GM12873 (cell line): ENCODE data around the gene HSD17B4.

Experiments
- CTCF ChIP-seq: IDR thresholded peaks from 2 replicates; pipeline ENCODE4 v1.5.1; 2012; ENCODE audit warnings: low read depth, mild to moderate bottlenecking, moderate library complexity, low read length, control low read depth; ENCODE audit not compliant: insufficient read depth; ENCODE audit errors: missing control alignments

Gene HSD17B4

GRCh38 chr5:119515192-119515591, 62.9 kb downstream of the HSD17B4 start:
- no peak for TF ChIP-seq CTCF

GRCh38 chr5:119521232-119521631, 68.9 kb downstream of the HSD17B4 start:
- TF ChIP-seq CTCF: no peak

- TF ChIP-seq CTCF: no peak
Observed at GRCh38 chr5:119522841-119523240, 70.5 kb downstream of the HSD17B4 start.

GRCh38 chr5:119524485-119524884, 72.2 kb downstream of the HSD17B4 start:
- no peak for TF ChIP-seq CTCF

GRCh38 chr5:119527351-119527750, 75.1 kb downstream of the HSD17B4 start:
- no peak for TF ChIP-seq CTCF

GRCh38 chr5:119529811-119530210, 77.5 kb downstream of the HSD17B4 start:
- no peak for TF ChIP-seq CTCF

GRCh38 chr5:119532637-119533036, 80.3 kb downstream of the HSD17B4 start:
- TF ChIP-seq CTCF: no peak
